ENCODE data around the gene CYP2W1.

CYP2W1 gene

GRCh38 chr7:1004018-1004852, 21.3 kb downstream of the CYP2W1 start:
- Histone ChIP-seq H3K9me3 (ENCODE audit: severe bottlenecking) (no peaks in the 10 kb centered on the region), H3K4me1 (ENCODE audit: insufficient read depth, poor library complexity, severe bottlenecking) (no peaks in the 10 kb centered on the region), H3K36me3 (ENCODE audit: low read depth) (peaks cover 8% of the 10 kb centered on the region), H3K27ac (ENCODE audit: poor library complexity, severe bottlenecking) (no peak overlapping the region), H3K27me3 (ENCODE audit: insufficient read depth, poor library complexity, severe bottlenecking) (no peaks in the 10 kb centered on the region), H3K4me3 (ENCODE audit: severe bottlenecking) (no peak overlapping the region)
- DNase-seq (ENCODE audit: low spot score) (no peak), ATAC-seq (ENCODE audit: low read depth) (no peak)
- no peak for TF ChIP-seq CTCF (IDR thresholded peaks at IDR 0.05; ENCODE audit: poor library complexity, severe bottlenecking)

- ATAC-seq (ENCODE audit: low read depth) (no peak), DNase-seq (ENCODE audit: low spot score) (no peak)
- Histone ChIP-seq H3K4me3 (ENCODE audit: severe bottlenecking) (no peak overlapping the region), H3K27ac (ENCODE audit: poor library complexity, severe bottlenecking) (no peak overlapping the region), H3K4me1 (ENCODE audit: insufficient read depth, poor library complexity, severe bottlenecking) (no peaks in the 10 kb centered on the region), H3K36me3 (ENCODE audit: low read depth) (peaks cover 13% of the 10 kb centered on the region; the same call in 1 of the 2 replicates), H3K27me3 (ENCODE audit: insufficient read depth, poor library complexity, severe bottlenecking) (no peaks in the 10 kb centered on the region), H3K9me3 (ENCODE audit: severe bottlenecking) (no peaks in the 10 kb centered on the region)
- TF ChIP-seq CTCF (IDR thresholded peaks at IDR 0.05; ENCODE audit: poor library complexity, severe bottlenecking), result no peak
These were observed 22.3 kb downstream of the CYP2W1 start for GRCh38 chr7:1005303-1005702.

GRCh38 chr7:1007901-1008300, 24.9 kb downstream of the CYP2W1 start:
- no peak overlapping the region for H3K4me3 ChIP-seq (ENCODE audit: severe bottlenecking)
- no peaks in the 10 kb centered on the region for H3K4me1 ChIP-seq (ENCODE audit: insufficient read depth, poor library complexity, severe bottlenecking)
- no peaks in the 10 kb centered on the region for H3K9me3 ChIP-seq (ENCODE audit: severe bottlenecking)
- DNase-seq (ENCODE audit: low spot score) (no peak), ATAC-seq (ENCODE audit: low read depth) (peak; percentile 12; the same call in 1 of the 3 replicates)
- H3K27me3 ChIP-seq (ENCODE audit: insufficient read depth, poor library complexity, severe bottlenecking), result no peaks in the 10 kb centered on the region
- no peak for TF ChIP-seq CTCF (IDR thresholded peaks at IDR 0.05; ENCODE audit: poor library complexity, severe bottlenecking)
- peaks cover 13% of the 10 kb centered on the region; the same call in 1 of the 2 replicates for H3K36me3 ChIP-seq (ENCODE audit: low read depth)
- H3K27ac ChIP-seq (ENCODE audit: poor library complexity, severe bottlenecking), result no peak overlapping the region

- ATAC-seq (ENCODE audit: low read depth) (no peak), DNase-seq (ENCODE audit: low spot score) (no peak)
- Histone ChIP-seq H3K27me3 (ENCODE audit: insufficient read depth, poor library complexity, severe bottlenecking) (no peaks in the 10 kb centered on the region), H3K9me3 (ENCODE audit: severe bottlenecking) (no peaks in the 10 kb centered on the region), H3K4me1 (ENCODE audit: insufficient read depth, poor library complexity, severe bottlenecking) (no peaks in the 10 kb centered on the region), H3K36me3 (ENCODE audit: low read depth) (peaks cover 13% of the 10 kb centered on the region; the same call in 1 of the 2 replicates), H3K4me3 (ENCODE audit: severe bottlenecking) (no peak overlapping the region), H3K27ac (ENCODE audit: poor library complexity, severe bottlenecking) (no peak overlapping the region)
- no peak for TF ChIP-seq CTCF (IDR thresholded peaks at IDR 0.05; ENCODE audit: poor library complexity, severe bottlenecking)
These were observed 25.9 kb downstream of the CYP2W1 start for GRCh38 chr7:1008733-1009363.

Data from RWPE2 (cell line).